Activated CD8-positive, alpha-beta T cell treated with anti-CD3 and anti-CD28 coated beads for 36 hours (primary cell): ENCODE measurements around the gene SLC12A6. TPM values are rescaled to one million over a fixed set of nuclear protein-coding genes. Genes with fewer than 3 reads are reported as not detected.
A peak's percentile ranks its signal among the peaks of the same experiment; 100 is the strongest.

ENCODE experiments used
- ATAC-seq: fragments of 200-7000 bp; cut with Tn5 transposase; one replicate; pipeline ENCODE4 v1.10.0; 2021; ENCODE audit warnings: mild to moderate bottlenecking, moderate library complexity
- CTCF ChIA-PET: fragments of 350-600 bp; sonication (Branson Sonifier 250); formaldehyde crosslinking; loops from one replicate; lab custom pipeline; 2021; ENCODE audit warnings: antibody characterized with exemption; lab: Charles Lee
- POLR2A ChIA-PET: fragments of 350-600 bp; sonication (Branson Sonifier 250); formaldehyde crosslinking; loops from one replicate; lab custom pipeline; 2021; ENCODE audit warnings: antibody characterized with exemption; lab: Charles Lee
- DNase-seq: peaks from one replicate; pipeline ENCODE4 v3.0.0-alpha.2; 2020
- H3K27ac Mint-ChIP-seq: one replicate; pipeline ENCODE4 v1.8.0; 2021; ENCODE audit warnings: mild to moderate bottlenecking, mixed read lengths
- H3K27me3 Mint-ChIP-seq: one replicate; pipeline ENCODE4 v1.8.0; 2021; ENCODE audit warnings: mixed read lengths
- H3K36me3 Mint-ChIP-seq: one replicate; pipeline ENCODE4 v1.8.0; 2021; ENCODE audit warnings: low read depth, mixed read lengths
- H3K4me1 Mint-ChIP-seq: one replicate; pipeline ENCODE4 v1.8.0; 2021; ENCODE audit warnings: low read depth, mixed read lengths
- H3K4me3 Mint-ChIP-seq: one replicate; pipeline ENCODE4 v1.8.0; 2021; ENCODE audit warnings: mild to moderate bottlenecking, moderate library complexity, mixed read lengths
- H3K9me3 Mint-ChIP-seq: one replicate; pipeline ENCODE4 v1.8.0; 2021; ENCODE audit warnings: mixed read lengths
- CTCF ChIP-seq: fragments of 200-600 bp; IDR thresholded peaks from one replicate; pipeline ENCODE4 v1.8.0; 2022; ENCODE audit warnings: antibody characterized with exemption, mild to moderate bottlenecking
- intact Hi-C: fragments of 100-400 bp; cut with micrococcal nuclease; formaldehyde crosslinking; loops from one replicate; pipeline ENCODE4 v1.10.0; 2022
- total RNA-seq, 2 experiments: library from RNA; stranded (reverse); gene quantifications; one replicate each; pipeline ENCODE4 v1.2.3, GENCODE V29; 2021

The SLC12A6 gene
- total RNA-seq, 2 experiments from 2014 or later, result 22.2 to 24.8 TPM

GRCh38 chr15:34241376-34242330, 95.9 kb downstream of the SLC12A6 start:
- ATAC-seq (peak; percentile 84), DNase-seq (peak; percentile 53)
- Mint-ChIP-seq H3K27ac (peak overlapping the region; percentile 23), H3K9me3 (no peaks in the 10 kb centered on the region), H3K4me1 (peaks cover 32% of the 10 kb centered on the region), H3K36me3 (peaks cover 20% of the 10 kb centered on the region), H3K4me3 (no peak overlapping the region), H3K27me3 (no peaks in the 10 kb centered on the region)
- TF ChIP-seq CTCF, result peak; percentile 83
- POLR2A ChIA-PET, result interaction anchor here (1.2 kb wide), 1 partner anchor 12 kb away, joined by 3 read pairs; no protein-coding TSS in a partner anchor
- intact Hi-C loops, result no loop called here
- CTCF ChIA-PET, result interaction anchor here (0.7 to 4.7 kb wide), 34 partner anchors 8 to 346 kb away, joined by 3 to 79 read pairs (median 4); partner anchors contain the start of genes EMC4, KATNBL1, LPCAT4 and NOP10

DNA sequence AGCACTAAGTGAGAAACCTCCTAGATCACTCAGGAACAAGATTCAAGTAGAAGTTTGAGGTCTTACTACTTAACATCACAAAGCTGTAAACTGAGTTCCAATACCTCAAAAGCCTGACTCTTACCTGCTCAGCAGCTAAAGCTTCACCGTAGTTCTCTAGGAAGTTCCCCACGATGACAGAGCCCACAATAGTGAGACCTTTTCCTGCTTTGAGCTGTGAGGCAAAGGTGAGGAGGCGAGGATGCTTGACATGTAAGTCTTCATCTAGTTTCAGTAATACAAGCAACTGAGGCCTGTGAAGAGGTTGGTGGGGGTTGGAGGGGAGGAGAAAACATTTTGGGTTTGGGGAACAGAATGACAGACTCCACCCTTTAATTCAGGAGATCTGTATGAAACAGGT, 97.0 kb downstream of the SLC12A6 start:
- Mint-ChIP-seq H3K27ac (peak overlapping the region; percentile 82), H3K27me3 (no peaks in the 10 kb centered on the region), H3K4me1 (peaks cover 32% of the 10 kb centered on the region), H3K9me3 (no peaks in the 10 kb centered on the region), H3K4me3 (no peak overlapping the region), H3K36me3 (peaks cover 26% of the 10 kb centered on the region)
- CTCF ChIA-PET, result interaction anchor here (0.7 to 4.7 kb wide), 16 partner anchors 9 to 347 kb away, joined by 3 to 79 read pairs (median 5); partner anchors contain the start of genes KATNBL1, LPCAT4, NOP10 and NUTM1
- POLR2A ChIA-PET, result interaction anchor here (1.2 kb wide), 1 partner anchor 11 kb away, joined by 3 read pairs; no protein-coding TSS in a partner anchor
- TF ChIP-seq CTCF, result no peak
- ATAC-seq (no peak), DNase-seq (no peak)
- intact Hi-C loops, result no loop called here

- Mint-ChIP-seq H3K4me1 (peaks cover 32% of the 10 kb centered on the region), H3K27ac (peak overlapping the region; percentile 95), H3K36me3 (peaks cover 25% of the 10 kb centered on the region), H3K4me3 (peak overlapping the region; percentile 32), H3K27me3 (no peaks in the 10 kb centered on the region), H3K9me3 (no peaks in the 10 kb centered on the region)
- ATAC-seq, result peak; percentile 93
- ChIA-PET CTCF (interaction anchor here (2.5 to 4.3 kb wide), 3 partner anchors 99 to 115 kb away, joined by 5 to 22 read pairs (median 15); partner anchors contain the start of genes NOP10, NUTM1 and SLC12A6), POLR2A (interaction anchor here (1.1 kb wide), 1 partner anchor 15 kb away, joined by 3 read pairs; no protein-coding TSS in a partner anchor)
- no peak for TF ChIP-seq CTCF
- DNase-seq, result peak; percentile 71
- intact Hi-C loops, result loop anchor here (5.0 kb wide), 1 partner anchor 88 kb away; no protein-coding TSS in a partner anchor
Measured at GRCh38 chr15:34239151-34239808, 98.3 kb downstream of the SLC12A6 start.

GRCh38 chr15:34233614-34234013, 104.0 kb downstream of the SLC12A6 start:
- intact Hi-C loops, result no loop called here
- Mint-ChIP-seq H3K9me3 (no peaks in the 10 kb centered on the region), H3K27ac (peak overlapping the region; percentile 40), H3K36me3 (peaks cover 29% of the 10 kb centered on the region), H3K4me3 (no peak overlapping the region), H3K4me1 (peaks cover 5% of the 10 kb centered on the region), H3K27me3 (no peaks in the 10 kb centered on the region)
- no peak for TF ChIP-seq CTCF
- POLR2A ChIA-PET, result no interaction called here
- CTCF ChIA-PET, result interaction anchor here (0.9 to 2.0 kb wide), 7 partner anchors 9 to 134 kb away, joined by 3 to 10 read pairs (median 4); partner anchors contain the start of genes EMC4, KATNBL1 and LPCAT4
- ATAC-seq (no peak), DNase-seq (no peak)
